CMK (cell line): ENCODE results near the gene SMYD3.
A peak's percentile ranks its signal among the peaks of the same experiment; 100 is the strongest.

ENCODE experiments used
- DNase-seq: peaks from one replicate; pipeline ENCODE4 v3.0.0-alpha.2; 2010; ENCODE audit warnings: low read depth

The SMYD3 gene

DNA sequence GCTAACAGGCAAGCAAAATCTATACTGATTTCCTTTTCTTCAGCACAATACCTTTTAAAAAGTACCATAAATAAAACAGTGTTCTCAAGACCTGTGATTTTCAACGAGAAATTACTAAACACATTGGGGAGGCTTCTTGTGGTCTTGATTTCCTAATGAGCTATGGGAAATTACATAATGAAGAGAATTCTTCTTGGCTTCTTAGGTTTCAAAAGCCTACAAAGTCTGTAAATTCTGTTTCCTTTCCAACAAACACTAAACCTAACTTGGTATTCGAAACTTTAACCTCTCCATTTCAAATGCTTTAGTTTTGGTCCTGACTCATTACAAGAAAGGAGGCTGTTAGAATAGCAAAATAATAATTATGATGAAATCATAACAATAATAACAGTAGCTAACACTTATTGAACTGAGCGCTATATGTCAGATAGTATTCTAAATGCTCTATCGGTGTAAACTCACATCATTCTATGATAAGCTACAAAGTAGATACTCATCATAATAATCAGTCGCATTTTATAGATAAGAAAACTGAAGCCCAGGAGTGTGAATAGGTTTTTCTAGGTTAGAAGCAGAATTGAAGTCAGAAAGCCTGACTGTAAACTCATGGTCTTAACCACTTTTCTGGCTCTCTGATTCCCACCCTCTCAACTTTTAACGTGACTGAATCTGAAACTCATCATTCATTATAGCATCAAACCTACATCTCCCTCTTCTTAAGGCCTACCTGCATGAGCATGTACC, 486.7 kb downstream of the SMYD3 start:
- no peak for DNase-seq

DNA sequence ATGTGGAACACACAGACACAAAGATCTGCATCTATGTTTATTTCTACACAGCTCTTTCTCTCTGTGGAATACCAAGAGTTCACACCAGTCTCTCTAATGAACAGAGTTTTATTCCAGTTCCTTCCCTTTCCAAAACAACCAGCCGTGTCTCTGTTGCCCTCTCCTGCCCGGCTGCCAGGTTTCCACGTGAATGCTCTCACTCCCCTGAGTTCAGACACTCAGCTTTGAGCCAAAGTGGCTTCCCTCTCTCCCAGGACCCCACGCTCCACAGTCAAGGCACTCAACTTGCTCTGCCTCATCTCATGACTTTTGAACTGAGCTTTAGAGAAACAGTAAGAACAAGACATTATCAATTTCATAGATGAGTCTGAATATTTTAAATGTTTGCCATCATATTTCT, 488.9 kb downstream of the SMYD3 start:
- no peak for DNase-seq

DNA sequence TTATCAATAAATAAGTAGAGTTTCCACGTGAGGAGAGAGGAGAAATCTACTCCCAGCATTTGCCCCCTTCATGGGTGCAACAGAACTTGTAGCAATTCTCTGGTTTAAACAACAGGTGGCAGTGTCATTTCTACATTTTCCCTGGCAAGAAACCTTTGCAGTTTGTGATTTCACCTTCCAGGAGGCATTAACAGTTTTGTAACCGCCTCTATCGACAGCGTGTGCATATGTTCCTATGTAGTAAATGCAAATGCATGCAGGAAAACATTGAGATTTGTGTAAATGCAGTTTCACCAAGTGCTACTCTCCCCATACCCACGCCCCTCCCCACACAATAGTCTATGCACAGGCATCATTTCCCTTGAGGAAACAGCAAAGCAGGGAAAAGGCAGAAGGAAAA, 494.7 kb downstream of the SMYD3 start:
- no peak for DNase-seq

DNA sequence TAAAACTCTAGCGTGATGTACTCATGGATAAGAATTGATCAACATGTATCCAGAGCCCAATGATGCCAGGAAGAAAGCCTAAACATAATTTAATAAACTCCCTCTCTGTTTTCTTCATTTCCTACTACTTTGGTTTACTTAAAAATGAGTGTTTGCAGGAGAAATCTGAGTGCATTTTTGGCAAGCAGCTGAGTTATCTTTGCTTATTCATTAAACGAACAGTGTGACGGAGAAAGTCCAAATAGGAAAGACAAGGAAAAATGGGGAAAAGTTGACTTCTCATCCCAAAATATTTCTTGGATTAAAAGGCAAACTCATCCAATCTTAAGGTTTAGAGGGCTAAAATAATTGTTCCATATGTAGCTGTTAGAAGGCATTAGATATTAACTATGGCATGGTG, 496.7 kb downstream of the SMYD3 start:
- DNase-seq = no peak

DNA sequence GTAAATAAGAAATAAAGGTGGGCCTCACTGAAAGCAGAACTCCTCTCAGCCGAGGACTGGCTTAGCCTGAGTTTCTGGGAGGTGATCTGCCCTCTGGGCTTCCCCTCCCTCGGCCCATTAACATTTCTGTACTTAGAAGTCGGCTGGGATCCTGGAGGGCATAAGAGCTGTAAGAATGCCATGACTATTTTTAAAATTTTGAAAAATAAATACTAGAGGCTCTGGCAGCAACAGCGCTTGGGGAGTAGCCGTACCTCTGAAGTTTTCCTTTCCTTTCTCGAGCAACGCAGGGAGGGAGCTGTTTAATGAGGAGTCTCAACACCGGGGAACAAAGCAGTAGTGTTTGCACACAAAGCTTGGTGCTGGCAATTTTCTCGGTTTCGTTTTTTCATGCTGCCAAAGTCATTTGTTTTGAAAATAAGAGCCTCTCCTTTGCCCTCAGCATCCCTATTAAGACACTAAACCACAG, 498.7 kb downstream of the SMYD3 start:
- no peak for DNase-seq

DNA sequence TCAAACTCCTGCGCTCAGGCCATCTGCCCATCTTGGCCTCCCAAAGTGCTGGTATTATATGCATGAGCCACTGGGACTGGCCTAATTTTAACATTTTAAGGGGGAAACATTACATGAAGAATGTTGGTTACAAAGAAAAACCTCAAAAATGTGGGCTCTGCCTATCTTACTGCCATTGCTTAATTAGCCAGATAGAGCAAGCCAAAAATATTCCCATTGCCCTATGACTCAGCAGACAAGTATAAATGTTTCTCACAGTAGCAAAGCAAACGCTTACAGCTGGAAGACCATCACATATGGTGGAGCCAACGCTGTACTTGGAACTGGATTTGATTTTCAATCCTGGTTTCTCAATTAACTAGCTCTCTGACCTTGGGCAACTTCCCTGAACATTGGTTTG, 502.0 kb downstream of the SMYD3 start:
- no peak for DNase-seq

DNA sequence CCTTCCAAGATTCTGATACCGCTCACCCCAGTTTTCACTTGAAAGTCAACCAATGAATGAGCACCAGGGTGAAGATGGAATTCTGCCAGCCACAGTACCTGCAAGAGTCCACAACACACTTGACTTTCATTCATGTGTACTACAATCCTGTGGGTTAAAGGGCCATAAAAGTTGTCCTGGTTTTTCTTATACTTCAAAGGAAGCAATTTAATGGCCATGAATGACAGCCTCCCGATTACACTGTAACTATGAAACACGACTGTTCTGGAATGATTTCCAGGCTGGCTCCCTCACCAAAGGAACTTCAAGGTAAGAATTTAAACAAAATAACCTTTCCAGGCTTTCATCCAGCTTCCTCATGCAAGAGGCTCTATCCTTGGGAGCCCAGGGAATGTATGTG, 502.8 kb downstream of the SMYD3 start:
- no peak for DNase-seq

DNA sequence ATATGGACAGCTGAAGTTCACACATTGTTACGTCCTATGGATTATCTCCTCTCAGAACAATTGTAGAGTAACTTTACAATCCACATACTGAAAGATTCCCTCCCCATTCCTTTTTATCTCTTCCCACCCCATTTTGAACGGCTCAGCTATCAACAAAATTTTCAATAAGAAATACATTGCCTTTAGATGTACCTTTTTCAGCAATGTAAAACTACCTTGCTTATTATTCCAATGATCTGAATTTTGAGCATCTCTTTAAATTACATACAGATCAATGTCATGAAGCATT, 503.7 kb downstream of the SMYD3 start:
- no peak for DNase-seq

DNA sequence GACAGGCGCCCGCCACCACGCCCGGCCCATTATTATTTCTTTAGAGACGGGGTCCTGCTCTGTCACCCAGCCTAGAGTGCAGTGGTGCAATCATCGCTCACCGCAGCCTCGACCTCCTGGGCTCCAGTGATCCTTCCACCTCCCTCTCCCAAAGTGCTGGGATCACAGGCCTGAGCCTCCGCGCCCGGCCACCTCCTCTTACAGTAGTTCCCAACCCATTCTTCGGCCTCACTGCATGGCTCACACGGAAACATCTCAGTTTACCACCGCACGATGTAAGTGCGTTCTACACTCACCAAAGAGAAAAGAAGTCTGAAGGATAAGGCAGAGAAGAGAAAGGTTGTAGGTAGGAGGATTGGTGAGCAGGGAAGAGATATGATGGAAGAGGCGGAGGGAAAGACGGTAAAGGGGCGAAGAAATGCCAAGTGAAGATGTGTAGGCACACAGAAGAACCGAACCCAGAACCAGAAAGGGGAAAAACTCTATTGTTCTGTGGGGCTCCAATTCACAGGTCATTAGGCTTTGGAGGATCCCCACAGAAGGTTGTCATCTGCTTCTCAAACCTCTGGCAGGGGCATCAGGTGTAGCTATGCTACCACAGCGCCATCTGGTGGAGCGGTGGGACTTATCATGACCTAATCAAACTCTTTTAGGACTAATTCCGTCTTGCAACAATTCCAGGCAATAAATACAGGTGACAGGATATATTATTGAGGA, 504.2 kb downstream of the SMYD3 start:
- DNase-seq = peak; percentile 54

DNA sequence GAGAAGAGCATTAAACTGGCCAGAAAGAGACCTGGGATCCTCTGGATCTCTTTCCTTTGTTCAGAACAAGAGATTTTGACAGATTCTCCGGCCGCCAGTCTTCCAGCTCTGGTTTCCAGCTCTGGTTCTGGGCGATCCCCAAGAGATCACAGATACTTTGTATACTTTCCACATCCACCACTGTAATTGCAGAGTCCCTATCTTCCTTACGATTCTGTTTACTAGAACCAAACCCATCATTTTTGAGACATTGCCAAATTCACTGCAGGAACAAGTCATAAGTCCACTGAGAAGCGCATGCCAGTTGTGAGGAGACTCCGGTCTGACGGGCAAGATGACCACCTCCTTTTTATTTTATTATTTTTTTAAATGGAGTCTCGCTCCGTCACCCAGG, 505.2 kb downstream of the SMYD3 start:
- DNase-seq = no peak

DNA sequence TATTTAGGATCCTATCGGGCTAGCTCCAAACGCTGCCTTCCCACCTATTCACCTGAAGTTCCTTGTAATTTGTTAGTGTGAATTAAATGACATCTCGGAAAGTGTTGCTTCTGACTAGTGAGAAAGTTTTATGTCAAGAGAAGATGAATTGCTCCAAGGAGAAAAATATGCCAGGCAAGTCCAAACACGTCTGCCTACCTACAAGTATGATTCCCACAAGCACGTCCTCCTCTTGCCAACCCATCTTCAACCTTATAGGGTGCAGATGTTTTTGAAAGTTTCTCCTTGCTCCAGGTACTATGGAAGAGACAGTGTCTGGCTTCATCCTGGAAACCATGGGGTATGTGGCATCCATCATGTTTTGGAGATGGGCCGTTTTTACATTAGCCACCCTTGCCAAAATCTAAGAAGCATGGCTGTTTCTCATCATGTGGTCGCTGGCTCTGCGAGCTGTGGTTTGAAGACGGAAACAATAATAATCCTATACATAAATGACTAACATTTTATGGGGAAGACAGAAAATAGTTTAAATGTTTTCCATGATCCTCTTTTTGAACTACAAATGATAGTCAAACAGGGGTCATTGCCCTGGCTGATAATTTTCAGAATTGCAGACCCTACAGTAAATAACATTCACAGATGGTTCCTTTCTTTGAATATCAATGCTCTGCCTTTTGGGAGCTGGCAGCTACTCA, 505.8 kb downstream of the SMYD3 start:
- no peak for DNase-seq

DNA sequence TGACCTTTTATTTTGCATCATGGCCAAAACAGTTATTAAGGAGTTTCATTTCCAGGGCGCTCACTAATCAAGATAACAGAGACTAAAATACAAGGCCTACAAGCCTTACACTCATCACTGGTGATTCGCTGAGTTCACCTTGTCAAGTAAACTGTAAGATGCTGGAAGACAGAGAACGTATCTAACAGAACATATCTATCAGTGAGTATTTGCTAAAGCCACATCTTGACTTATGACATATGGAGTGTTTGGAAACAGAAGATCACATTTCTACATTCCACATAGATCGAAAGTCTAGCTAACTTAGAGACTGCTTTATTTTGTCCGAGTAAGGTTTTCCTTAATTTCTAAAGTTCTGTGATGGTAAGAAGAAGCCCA, 506.5 kb downstream of the SMYD3 start:
- DNase-seq = no peak

DNA sequence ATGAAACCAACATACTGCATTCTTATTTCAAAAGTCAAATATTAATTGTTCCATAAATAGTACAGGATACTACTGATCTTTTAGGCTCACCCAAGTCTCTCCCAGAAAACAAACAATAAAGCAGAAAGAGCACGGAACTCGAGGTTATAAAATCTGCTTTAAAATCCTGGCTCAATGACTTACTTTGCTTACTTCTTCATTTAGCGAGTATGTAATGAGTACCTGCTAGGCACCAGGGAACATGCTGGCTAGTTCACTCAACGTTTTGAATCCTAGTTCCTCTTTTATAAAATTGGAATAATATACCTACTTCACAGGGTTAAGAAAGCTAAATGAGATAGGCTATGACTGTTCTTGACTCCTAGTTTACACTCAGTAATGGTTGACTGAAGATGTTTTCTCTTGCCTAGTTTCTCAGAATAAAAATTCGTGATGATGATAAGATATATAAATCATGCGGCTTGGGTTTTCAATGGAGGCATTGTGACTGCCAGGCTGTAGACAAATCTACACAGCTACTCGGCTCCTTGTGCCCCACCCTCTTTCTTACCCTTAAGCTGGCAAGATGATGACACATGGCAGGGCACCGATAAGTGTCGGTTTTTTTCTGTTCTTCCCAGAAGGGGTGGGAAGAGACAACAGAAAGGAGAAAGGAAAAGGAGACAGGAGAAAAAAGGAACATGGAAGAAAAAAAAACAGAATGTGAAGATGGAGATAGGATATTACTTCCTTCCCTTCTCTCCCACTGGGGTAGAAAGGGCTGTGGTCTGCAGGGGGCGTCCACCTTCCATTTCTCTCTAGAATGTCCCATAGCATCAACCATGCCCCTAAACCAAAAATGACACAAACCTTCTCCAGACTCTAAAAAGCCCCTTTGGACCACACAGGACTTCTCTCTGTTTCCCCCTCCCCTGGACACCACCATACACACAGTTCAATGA, 507.1 kb downstream of the SMYD3 start:
- no peak for DNase-seq

DNA sequence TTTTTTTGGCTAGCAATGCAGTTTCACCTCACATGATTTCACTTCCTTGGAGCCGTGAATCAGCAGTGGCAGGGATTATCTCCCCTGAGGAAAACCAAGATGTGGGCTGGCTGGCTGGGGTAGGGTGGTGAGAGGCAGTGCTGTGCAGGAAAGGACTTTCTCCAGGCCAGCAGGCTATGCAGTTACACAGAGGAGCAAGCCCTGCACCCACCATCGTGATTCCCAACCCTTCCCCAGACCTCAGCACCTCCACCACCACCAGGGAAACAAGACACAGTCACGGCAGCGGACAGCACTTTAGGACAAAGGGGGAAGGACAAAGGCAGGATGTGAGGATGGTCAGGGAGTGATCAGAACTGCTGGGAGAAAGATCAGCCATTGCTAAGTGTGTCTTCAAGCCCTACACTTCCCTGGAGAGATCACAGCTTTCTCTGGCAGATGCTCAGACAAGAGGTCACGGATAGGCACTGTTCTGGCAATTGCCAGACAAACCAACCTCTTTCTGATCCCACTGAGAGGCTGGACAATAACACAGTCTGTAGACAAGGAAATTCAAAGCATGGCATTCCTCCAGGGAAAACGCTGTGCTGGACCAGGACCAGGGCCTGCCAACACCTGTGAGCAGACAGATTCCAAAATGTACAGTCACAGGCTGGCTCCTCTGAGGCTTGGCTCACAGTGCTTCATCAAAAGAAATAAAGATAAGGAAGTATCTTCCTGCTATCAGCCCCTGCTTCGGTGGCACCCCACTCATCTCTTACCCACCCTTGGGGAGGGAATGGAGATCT, 509.4 kb downstream of the SMYD3 start:
- DNase-seq = no peak

DNA sequence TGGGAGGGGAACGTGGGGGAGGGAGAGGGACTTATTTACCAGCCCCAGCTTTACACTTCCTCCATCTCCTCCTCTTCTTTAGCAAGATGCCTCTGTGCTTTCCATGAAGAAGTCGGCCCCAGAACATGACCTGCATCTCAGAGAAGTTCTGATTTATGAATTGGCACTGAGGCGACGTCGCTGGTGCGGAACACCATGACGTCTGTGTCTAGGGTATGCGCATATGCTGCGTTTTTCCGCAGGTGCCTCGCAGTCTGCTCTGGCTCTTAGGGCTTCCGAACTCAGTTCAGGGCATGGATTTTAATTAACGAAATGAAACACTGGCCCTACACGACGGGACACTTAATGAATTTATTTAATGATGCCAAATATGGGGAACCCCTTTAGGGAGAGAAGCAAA, 510.3 kb downstream of the SMYD3 start:
- DNase-seq = no peak

DNA sequence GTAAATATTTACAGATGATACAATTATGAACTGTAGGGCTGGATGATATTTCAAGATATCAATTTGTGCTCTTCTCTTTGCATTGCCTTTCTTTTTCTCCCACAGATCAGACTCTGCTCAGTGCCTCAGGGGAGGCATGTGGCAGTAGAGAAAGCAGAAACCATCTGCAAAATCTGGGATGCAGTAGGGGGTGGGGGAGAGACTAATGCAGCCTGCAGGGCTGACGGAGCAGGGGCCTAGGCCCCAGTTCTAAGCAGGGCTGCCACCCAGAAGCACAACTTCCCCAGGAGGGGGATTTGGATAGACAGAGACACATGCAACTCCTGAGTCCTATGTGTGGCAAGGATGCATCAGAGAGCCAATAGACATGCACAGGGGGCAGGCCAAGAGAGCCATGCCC, 511.6 kb downstream of the SMYD3 start:
- DNase-seq = no peak

DNA sequence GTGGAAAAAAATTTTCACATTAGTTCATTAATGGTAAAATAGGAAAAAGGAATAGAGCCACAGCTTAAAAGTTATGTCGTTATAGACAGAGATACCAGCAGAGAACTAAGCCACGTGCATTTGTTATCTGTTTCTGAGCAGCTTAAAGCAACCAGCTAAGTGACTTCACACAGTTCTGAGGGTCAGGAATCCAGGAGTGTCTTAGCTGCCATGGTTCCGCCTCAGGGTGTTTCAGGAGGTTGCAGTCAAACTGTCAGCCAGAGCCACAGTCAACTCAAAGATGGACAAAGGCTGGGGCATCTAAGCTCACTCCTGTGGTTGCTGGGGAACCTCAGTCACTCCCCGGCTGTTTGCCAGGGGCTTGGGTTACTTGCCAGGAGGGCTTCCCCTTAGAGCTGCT, 515.8 kb downstream of the SMYD3 start:
- DNase-seq = no peak

DNA sequence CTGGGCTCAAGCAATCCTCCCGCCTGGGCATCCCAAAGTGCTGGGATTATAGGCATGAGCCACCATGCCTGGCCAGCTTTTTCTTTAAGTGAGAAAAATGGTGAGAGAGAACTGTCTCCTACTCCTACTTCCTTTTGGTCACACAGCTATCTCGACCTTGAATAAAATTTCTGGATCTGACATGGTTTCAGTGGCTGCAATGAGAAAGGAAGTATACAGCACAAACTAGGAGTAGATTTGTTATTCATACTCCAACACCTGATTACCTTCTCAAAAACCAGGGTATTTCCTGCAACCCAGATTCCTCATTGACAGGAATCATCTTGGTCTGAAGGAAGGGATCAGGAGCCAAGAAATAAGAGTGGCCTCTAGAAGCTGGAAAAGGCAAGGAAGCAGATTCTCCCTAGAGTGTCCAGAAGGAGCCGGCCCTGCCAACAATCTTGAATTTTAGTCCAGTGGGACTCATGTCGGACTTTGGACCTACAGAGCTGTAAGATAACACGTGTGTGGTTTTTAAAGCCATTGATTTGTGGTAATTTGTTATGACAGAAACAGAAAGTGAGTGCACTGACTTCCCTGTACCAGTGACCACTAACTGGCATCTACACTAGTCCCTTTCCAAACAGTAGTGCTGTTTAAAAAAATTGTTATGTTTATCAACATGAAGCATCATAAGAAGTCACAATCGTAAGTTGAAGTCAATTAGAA, 516.6 kb downstream of the SMYD3 start:
- DNase-seq = no peak

DNA sequence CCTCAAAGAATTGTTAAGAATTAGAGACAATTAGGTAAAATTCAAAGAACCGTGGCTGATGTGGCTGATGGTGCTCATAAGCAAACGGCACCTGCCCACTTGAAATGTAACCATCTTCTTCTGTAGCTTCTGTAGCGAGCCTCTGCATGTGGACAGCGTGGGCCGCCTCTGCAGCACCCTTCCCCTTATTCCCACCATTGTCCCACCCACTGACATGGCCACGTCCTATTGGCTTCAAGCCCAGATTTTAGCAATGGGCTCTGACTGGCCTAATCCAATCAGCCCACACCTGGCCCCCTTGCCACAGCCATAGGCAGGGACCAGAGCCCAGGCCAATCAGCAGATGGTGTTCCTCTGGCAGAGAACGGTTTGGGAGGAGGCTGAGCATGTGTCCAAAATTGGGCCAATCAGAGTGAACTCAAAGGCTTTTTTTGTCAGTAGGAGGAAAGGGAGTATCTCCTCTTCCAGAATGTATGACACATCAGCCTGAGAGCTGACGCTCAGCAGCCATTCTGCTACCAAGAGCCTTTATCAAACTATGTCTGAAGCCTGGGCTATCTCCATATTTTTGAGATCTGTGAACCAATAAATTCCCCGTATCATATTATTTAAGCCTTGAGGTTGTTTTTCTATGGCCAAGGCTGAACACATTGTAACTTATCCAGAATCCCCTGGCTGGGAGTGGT, 518.5 kb downstream of the SMYD3 start:
- DNase-seq = no peak

DNA sequence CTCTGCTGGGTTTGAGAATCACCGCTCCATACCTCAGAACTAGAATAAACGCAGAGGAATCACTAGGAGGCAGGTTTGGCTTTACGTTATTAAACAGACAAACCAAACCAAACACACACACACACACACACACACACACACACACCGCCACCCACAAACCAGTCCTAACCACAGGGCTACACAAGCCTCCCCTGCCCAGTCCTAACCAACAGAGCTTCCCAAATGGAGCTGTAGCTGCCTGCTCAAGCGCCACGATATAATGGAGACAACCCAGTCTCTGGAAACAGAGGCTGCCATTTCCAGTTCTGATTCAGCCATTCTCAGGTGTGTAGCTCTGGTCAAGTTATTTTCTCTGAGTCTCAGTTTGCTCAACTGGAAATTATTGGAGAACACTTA, 519.1 kb downstream of the SMYD3 start:
- DNase-seq = no peak
